HEK293 (cell line): ENCODE data around the gene DNAJC27.
A peak's percentile ranks its signal among the peaks of the same experiment; 100 is the strongest.

ENCODE experiments used
- CTCF ChIA-PET: fragments of 350-600 bp; formaldehyde crosslinking; extraction: SDS; loops from one replicate; lab custom pipeline; 2021; ENCODE audit warnings: antibody characterized with exemption; lab: Yijun Ruan, JAX
- POLR2A ChIA-PET: fragments of 300-600 bp; formaldehyde crosslinking; extraction: SDS; loops from one replicate; lab custom pipeline; 2020; ENCODE audit warnings: antibody characterized with exemption, inconsistent platforms; lab: Yijun Ruan, JAX
- H3K27ac ChIP-seq: fragments of 200-500 bp; sonication (Bioruptor generic); 2 replicates; pipeline ENCODE4 v1.5.1; 2014; ENCODE audit warnings: low read depth, low read length, control low read depth, inconsistent platforms; ENCODE audit errors: extremely low read depth
- H3K36me3 ChIP-seq, 2 experiments: fragments of 200-500 bp in 1 of 2; sonication (Bioruptor generic) in 1 of 2; 1 replicate in 1 of 2; 2 replicates in 1 of 2; pipeline ENCODE4 v1.5.1; 2014 to 2017; ENCODE audit warnings: inconsistent platforms in 2 of 2, low read length in 2 of 2; ENCODE audit not compliant: control insufficient read depth in 2 of 2, insufficient read depth in 1 of 2
- H3K4me1 ChIP-seq: fragments of 200-500 bp; sonication (Bioruptor generic); 2 replicates; pipeline ENCODE4 v1.5.1; 2014; ENCODE audit warnings: mild to moderate bottlenecking, low read length, inconsistent platforms; ENCODE audit not compliant: control insufficient read depth, insufficient read depth
- H3K4me3 ChIP-seq: 2 replicates; pipeline ENCODE4 v1.5.1; 2011; ENCODE audit warnings: low read depth, mild to moderate bottlenecking, control low read depth, low read length, moderate library complexity
- H3K9me3 ChIP-seq: fragments of 200-500 bp; sonication (Bioruptor generic); 2 replicates; pipeline ENCODE4 v1.5.1; 2014; ENCODE audit warnings: low read depth, low read length, inconsistent platforms; ENCODE audit not compliant: control insufficient read depth, insufficient read depth
- EGR2 ChIP-seq: fragments of 450-650 bp; formaldehyde crosslinking; IDR thresholded peaks from 2 replicates; pipeline ENCODE4 v1.5.1; 2016; ENCODE audit warnings: low read depth, missing biosample characterization, missing genetic modification characterization
- FEZF1 ChIP-seq: fragments of 450-650 bp; formaldehyde crosslinking; IDR thresholded peaks from 2 replicates; pipeline ENCODE4 v1.5.1; 2016; ENCODE audit warnings: missing biosample characterization, missing genetic modification characterization
- IKZF3 ChIP-seq: fragments of 450-650 bp; IDR thresholded peaks from 2 replicates; pipeline ENCODE4 v1.5.0; 2018; ENCODE audit warnings: missing biosample characterization, mild to moderate bottlenecking, missing genetic modification characterization, moderate library complexity
- MZF1 ChIP-seq: fragments of 450-650 bp; formaldehyde crosslinking; IDR thresholded peaks from 2 replicates; pipeline ENCODE4 v1.5.1; 2017; ENCODE audit warnings: missing biosample characterization, missing genetic modification characterization, borderline replicate concordance
- RBAK ChIP-seq: fragments of 450-650 bp; formaldehyde crosslinking; IDR thresholded peaks from 2 replicates; pipeline ENCODE4 v1.5.1; 2016; ENCODE audit warnings: missing biosample characterization, missing genetic modification characterization
- TCF7L2 ChIP-seq: IDR thresholded peaks from 2 replicates; pipeline ENCODE4 v1.6.1; 2011; ENCODE audit warnings: low read depth, mild to moderate bottlenecking, inconsistent platforms, low read length, moderate library complexity, borderline replicate concordance
- YY1 ChIP-seq: fragments of 450-650 bp; formaldehyde crosslinking; IDR thresholded peaks from 2 replicates; pipeline ENCODE4 v1.5.1; 2018; ENCODE audit warnings: missing biosample characterization, missing genetic modification characterization
- ZBTB1 ChIP-seq: fragments of 450-650 bp; formaldehyde crosslinking; IDR thresholded peaks from 2 replicates; pipeline ENCODE4 v1.5.1; 2016; ENCODE audit warnings: missing biosample characterization, missing genetic modification characterization
- ZBTB17 ChIP-seq: fragments of 450-650 bp; formaldehyde crosslinking; IDR thresholded peaks from 2 replicates; pipeline ENCODE4 v1.5.1; 2016; ENCODE audit warnings: missing biosample characterization, missing genetic modification characterization
- ZFHX2 ChIP-seq: fragments of 450-650 bp; formaldehyde crosslinking; conservative IDR thresholded peaks from 2 replicates; pipeline ENCODE4 v1.5.1; 2016; ENCODE audit warnings: missing biosample characterization, missing genetic modification characterization
- ZNF140 ChIP-seq: fragments of 450-650 bp; formaldehyde crosslinking; IDR thresholded peaks from 2 replicates; pipeline ENCODE4 v1.5.1; 2016; ENCODE audit warnings: missing biosample characterization, missing genetic modification characterization
- ZNF175 ChIP-seq: fragments of 450-650 bp; formaldehyde crosslinking; IDR thresholded peaks from 2 replicates; pipeline ENCODE4 v1.5.1; 2016; ENCODE audit warnings: missing biosample characterization, missing genetic modification characterization
- ZNF184 ChIP-seq: fragments of 450-650 bp; IDR thresholded peaks from 2 replicates; pipeline ENCODE4 v1.5.1; 2018; ENCODE audit warnings: missing biosample characterization, mild to moderate bottlenecking, missing genetic modification characterization
- ZNF202 ChIP-seq: fragments of 450-650 bp; formaldehyde crosslinking; IDR thresholded peaks from 2 replicates; pipeline ENCODE4 v1.5.1; 2016; ENCODE audit warnings: missing biosample characterization, missing genetic modification characterization, borderline replicate concordance
- ZNF341 ChIP-seq: fragments of 450-650 bp; formaldehyde crosslinking; IDR thresholded peaks from 2 replicates; pipeline ENCODE4; 2016; ENCODE audit warnings: low read depth, missing biosample characterization, missing genetic modification characterization
- ZNF416 ChIP-seq: fragments of 450-650 bp; formaldehyde crosslinking; IDR thresholded peaks from 2 replicates; pipeline ENCODE4 v1.5.1; 2016; ENCODE audit warnings: missing biosample characterization, missing genetic modification characterization
- ZNF521 ChIP-seq: fragments of 450-650 bp; formaldehyde crosslinking; IDR thresholded peaks from 2 replicates; pipeline ENCODE4 v1.5.1; 2017; ENCODE audit warnings: missing biosample characterization, mild to moderate bottlenecking, missing genetic modification characterization
- ZNF555 ChIP-seq: fragments of 450-650 bp; formaldehyde crosslinking; conservative IDR thresholded peaks from 2 replicates; pipeline ENCODE4 v1.5.1; 2017; ENCODE audit warnings: missing biosample characterization, mild to moderate bottlenecking, missing genetic modification characterization, inconsistent platforms
- ZNF561 ChIP-seq: fragments of 450-650 bp; IDR thresholded peaks from 2 replicates; pipeline ENCODE4 v1.5.1; 2018; ENCODE audit warnings: missing biosample characterization, missing genetic modification characterization, borderline replicate concordance
- ZNF621 ChIP-seq: fragments of 450-650 bp; formaldehyde crosslinking; IDR thresholded peaks from 2 replicates; pipeline ENCODE4 v1.5.1; 2017; ENCODE audit warnings: missing biosample characterization, missing genetic modification characterization
- ZNF701 ChIP-seq: fragments of 450-650 bp; formaldehyde crosslinking; IDR thresholded peaks from 2 replicates; pipeline ENCODE4 v1.5.1; 2016; ENCODE audit warnings: missing biosample characterization, missing genetic modification characterization
- ZNF785 ChIP-seq: fragments of 450-650 bp; formaldehyde crosslinking; IDR thresholded peaks from 2 replicates; pipeline ENCODE4 v1.5.1; 2016; ENCODE audit warnings: missing biosample characterization, missing genetic modification characterization
- ZNF792 ChIP-seq: fragments of 450-650 bp; formaldehyde crosslinking; IDR thresholded peaks from 2 replicates; pipeline ENCODE4 v1.5.1; 2016; ENCODE audit warnings: missing biosample characterization, missing genetic modification characterization
- ZNF843 ChIP-seq: fragments of 450-650 bp; formaldehyde crosslinking; IDR thresholded peaks from 2 replicates; pipeline ENCODE4 v1.5.1; 2016; ENCODE audit warnings: missing biosample characterization, missing genetic modification characterization
- ZSCAN16 ChIP-seq: fragments of 450-650 bp; formaldehyde crosslinking; IDR thresholded peaks from 2 replicates; pipeline ENCODE4 v1.5.1; 2016; ENCODE audit warnings: missing biosample characterization, missing genetic modification characterization
- TF ChIP-seq, protein P1 (sequence below): fragments of 450-650 bp; formaldehyde crosslinking; IDR thresholded peaks from 2 replicates; pipeline ENCODE4 v1.5.1; 2016; ENCODE audit warnings: missing biosample characterization, missing genetic modification characterization
- TF ChIP-seq, protein P2 (sequence below): fragments of 450-650 bp; formaldehyde crosslinking; conservative IDR thresholded peaks from 2 replicates; pipeline ENCODE4 v1.5.1; 2016; ENCODE audit warnings: low read depth, missing biosample characterization, missing genetic modification characterization
- TF ChIP-seq, protein P3 (sequence below): IDR thresholded peaks from 2 replicates; pipeline ENCODE4 v1.6.1; 2011; ENCODE audit warnings: mild to moderate bottlenecking, low read depth, low read length, borderline replicate concordance

The DNAJC27 gene

DNA sequence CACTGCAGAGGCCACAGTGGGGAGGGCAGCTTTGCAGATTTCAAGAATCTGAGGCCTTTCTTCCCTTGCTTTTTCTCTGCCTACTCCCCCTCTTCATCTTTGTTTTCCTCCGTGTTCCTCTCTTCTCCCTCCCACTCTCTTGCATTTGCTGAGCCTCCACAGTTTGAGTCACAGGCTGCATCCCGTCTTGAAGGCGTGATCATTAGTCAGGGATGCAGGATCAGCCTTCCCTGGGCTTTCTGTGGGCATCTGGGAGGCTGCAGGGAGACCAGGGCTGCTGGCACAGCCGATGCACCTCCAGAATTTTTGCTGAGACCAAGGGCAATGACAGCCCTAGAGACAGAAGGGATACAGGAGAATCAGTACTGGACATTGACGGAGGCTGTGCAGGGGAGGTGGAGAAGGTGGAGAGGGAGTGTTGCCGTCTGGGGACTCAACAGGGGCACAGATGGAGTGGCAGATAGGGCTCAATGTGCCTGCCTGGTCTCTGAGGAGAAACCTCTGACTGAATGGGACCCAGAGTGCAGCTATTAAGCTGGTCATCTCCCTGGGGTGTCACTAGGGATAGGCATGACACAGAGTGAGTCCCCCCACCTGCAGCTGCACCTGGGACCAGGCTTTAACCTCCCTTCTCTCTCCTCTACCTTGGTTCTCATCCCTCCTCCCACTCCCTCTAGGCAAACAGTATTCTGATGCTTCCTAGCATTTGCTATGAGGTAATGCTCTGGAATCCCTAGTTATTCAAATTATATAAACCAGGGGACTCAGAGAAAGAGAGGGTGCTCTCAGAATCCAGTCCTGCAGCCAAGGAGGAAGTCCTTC, 29.0 kb upstream of the DNAJC27 start:
- H3K27ac ChIP-seq = 0 out of 2 replicates have a peak overlapping the region, but pooled peaks have one; percentile 14
- ChIA-PET CTCF (interaction anchor here (0.6 to 1.3 kb wide), 3 partner anchors 25 to 196 kb away, joined by 3 to 9 read pairs (median 3); partner anchors contain the start of gene ADCY3), POLR2A (no interaction called here)
- H3K4me1 ChIP-seq = no peaks in the 10 kb centered on the region
- H3K36me3 ChIP-seq = no peaks in the 10 kb centered on the region
- no peak for TF ChIP-seq MZF1
- TF ChIP-seq ZBTB17 (tag by site-specific recombination) = peak; percentile 43; the same call in 1 of the 2 replicates
- TF ChIP-seq EGR2 (tag by site-specific recombination) = peak; percentile 88
- TF ChIP-seq ZNF792 = no peak
- peak; percentile 84 for TF ChIP-seq ZFHX2 (tag by site-specific recombination)
- TF ChIP-seq, protein P1, sequence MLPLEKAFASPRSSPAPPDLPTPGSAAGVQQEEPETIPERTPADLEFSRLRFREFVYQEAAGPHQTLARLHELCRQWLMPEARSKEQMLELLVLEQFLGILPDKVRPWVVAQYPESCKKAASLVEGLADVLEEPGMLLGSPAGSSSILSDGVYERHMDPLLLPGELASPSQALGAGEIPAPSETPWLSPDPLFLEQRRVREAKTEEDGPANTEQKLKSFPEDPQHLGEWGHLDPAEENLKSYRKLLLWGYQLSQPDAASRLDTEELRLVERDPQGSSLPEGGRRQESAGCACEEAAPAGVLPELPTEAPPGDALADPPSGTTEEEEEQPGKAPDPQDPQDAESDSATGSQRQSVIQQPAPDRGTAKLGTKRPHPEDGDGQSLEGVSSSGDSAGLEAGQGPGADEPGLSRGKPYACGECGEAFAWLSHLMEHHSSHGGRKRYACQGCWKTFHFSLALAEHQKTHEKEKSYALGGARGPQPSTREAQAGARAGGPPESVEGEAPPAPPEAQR (tag by site-specific recombination) = no peak
- TF ChIP-seq FEZF1 (tag by site-specific recombination) = no peak
- no peak for TF ChIP-seq ZNF521 (tag by site-specific recombination)
- TF ChIP-seq ZNF202 (tag by site-specific recombination) = no peak
- no peak for TF ChIP-seq ZNF140
- peak; percentile 75 for TF ChIP-seq ZNF341 (tag by site-specific recombination)
- no peak for TF ChIP-seq ZNF701 (tag by site-specific recombination)
- TF ChIP-seq, protein P2, sequence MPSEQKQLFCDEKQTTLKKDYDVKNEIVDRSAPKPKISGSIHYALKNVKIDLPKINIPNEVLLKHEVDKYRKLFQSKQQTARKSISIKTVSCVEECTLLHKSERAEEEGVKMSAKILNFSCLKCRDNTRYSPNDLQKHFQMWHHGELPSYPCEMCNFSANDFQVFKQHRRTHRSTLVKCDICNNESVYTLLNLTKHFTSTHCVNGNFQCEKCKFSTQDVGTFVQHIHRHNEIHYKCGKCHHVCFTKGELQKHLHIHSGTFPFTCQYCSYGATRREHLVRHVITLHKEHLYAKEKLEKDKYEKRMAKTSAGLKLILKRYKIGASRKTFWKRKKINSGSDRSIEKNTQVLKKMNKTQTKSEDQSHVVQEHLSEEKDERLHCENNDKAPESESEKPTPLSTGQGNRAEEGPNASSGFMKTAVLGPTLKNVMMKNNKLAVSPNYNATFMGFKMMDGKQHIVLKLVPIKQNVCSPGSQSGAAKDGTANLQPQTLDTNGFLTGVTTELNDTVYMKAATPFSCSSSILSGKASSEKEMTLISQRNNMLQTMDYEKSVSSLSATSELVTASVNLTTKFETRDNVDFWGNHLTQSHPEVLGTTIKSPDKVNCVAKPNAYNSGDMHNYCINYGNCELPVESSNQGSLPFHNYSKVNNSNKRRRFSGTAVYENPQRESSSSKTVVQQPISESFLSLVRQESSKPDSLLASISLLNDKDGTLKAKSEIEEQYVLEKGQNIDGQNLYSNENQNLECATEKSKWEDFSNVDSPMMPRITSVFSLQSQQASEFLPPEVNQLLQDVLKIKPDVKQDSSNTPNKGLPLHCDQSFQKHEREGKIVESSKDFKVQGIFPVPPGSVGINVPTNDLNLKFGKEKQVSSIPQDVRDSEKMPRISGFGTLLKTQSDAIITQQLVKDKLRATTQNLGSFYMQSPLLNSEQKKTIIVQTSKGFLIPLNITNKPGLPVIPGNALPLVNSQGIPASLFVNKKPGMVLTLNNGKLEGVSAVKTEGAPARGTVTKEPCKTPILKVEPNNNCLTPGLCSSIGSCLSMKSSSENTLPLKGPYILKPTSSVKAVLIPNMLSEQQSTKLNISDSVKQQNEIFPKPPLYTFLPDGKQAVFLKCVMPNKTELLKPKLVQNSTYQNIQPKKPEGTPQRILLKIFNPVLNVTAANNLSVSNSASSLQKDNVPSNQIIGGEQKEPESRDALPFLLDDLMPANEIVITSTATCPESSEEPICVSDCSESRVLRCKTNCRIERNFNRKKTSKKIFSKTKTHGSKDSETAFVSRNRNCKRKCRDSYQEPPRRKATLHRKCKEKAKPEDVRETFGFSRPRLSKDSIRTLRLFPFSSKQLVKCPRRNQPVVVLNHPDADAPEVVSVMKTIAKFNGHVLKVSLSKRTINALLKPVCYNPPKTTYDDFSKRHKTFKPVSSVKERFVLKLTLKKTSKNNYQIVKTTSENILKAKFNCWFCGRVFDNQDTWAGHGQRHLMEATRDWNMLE (tag by site-specific recombination) = no peak
- H3K9me3 ChIP-seq = no peaks in the 10 kb centered on the region
- H3K4me3 ChIP-seq = no peak overlapping the region

DNA sequence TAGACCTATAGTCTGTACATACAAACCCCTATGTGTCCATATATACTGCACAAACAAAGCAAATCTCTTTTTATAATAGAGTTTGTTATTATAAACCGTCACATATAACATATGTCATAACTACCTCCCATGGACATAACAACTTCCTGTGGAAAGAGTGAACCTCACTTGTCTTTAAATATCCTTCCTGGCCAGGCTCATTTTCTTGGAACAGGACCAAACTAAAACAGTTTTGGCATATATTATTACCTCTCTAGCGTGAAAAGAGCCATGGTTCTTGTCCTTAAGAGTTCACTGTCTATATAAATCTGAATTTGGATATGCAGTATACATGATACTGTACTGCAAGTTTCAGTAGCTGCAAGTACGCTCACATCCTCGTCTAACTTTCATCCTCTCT, 28.3 kb upstream of the DNAJC27 start:
- Histone ChIP-seq H3K27ac (no peak overlapping the region), H3K36me3 (no peaks in the 10 kb centered on the region), H3K4me3 (no peak overlapping the region), H3K4me1 (no peaks in the 10 kb centered on the region), H3K9me3 (no peaks in the 10 kb centered on the region)
- ChIA-PET CTCF (interaction anchor here (0.6 to 1.3 kb wide), 3 partner anchors 25 to 196 kb away, joined by 3 to 9 read pairs (median 3); partner anchors contain the start of gene ADCY3), POLR2A (no interaction called here)
- TF ChIP-seq ZNF561 (tag by site-specific recombination) (no peak), ZNF416 (tag by site-specific recombination) (no peak), ZNF184 (tag by site-specific recombination) (no peak), TCF7L2 (no peak), RBAK (tag by site-specific recombination) (no peak), ZNF175 (tag by site-specific recombination) (no peak), ZNF555 (tag by site-specific recombination) (no peak), ZNF843 (no peak), YY1 (tag by site-specific recombination) (no peak), IKZF3 (tag by site-specific recombination) (no peak), ZNF785 (tag by site-specific recombination) (no peak), ZNF621 (no peak), ZBTB1 (tag by site-specific recombination) (no peak), ZSCAN16 (tag by site-specific recombination) (no peak)
- TF ChIP-seq, protein P3, sequence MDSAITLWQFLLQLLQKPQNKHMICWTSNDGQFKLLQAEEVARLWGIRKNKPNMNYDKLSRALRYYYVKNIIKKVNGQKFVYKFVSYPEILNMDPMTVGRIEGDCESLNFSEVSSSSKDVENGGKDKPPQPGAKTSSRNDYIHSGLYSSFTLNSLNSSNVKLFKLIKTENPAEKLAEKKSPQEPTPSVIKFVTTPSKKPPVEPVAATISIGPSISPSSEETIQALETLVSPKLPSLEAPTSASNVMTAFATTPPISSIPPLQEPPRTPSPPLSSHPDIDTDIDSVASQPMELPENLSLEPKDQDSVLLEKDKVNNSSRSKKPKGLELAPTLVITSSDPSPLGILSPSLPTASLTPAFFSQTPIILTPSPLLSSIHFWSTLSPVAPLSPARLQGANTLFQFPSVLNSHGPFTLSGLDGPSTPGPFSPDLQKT = no peak
